Activated CD8-positive, alpha-beta memory T cell treated with anti-CD3 and anti-CD28 coated beads, Interleukin-2, amount 50 U/mL, for 1 hour (primary cell): Measurements from ENCODE around the gene TECTB.

Source experiments
- DNase-seq: peaks from one replicate; pipeline ENCODE4 v3.0.0-alpha.2; 2020; ENCODE audit errors: extremely low read depth

The TECTB gene

GRCh38 chr10:112346774-112347173, 63.6 kb downstream of the TECTB start:
- no peak for DNase-seq

GRCh38 chr10:112347709-112348671, 64.8 kb downstream of the TECTB start:
- DNase-seq = no peak

DNA sequence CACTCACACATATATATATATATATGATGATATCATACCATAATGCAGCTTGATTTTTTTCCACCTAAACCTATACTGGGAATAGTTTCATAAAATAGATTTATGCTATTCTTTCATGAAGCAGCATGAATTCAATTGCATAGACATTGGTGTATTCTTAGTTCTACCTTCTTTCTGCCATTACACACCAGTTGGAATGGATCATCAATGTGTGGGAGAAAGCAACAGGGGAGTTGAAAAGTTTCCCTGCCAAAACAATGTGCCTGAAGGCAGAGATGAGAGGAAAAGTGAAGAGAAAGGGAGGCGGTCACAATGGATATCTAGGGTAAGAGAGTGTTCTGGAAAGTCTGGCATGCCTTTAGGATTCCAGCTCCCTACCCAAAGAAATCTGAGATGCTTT, 65.6 kb downstream of the TECTB start:
- no peak for DNase-seq

DNA sequence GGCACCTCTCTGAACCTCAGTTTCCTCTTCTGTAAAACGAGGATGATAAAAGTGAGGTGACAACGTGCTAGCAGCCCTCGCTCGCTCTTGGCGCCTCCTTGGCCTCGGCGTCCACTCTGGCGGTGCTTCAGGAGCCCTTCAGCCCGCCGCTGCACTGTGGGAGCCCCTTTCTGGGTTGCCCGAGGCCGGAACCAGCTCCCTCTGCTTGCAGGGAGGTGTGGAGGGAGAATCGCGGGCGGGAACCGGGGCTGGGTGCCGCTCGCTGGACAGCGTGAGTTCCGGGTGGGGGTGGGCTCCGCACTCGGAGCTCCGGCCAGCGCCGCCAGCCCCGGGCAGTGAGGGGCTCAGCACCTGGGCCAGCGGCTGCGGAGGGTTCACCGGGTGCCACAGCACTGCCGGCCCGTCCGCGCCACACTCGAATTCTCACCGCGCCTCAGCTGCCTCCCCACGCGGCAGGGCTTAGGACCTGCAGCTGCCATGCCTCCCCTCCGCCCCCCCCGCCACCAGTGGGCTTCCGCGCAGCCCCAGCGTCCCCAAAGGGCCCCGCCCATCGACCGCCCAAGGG, 66.4 kb downstream of the TECTB start:
- DNase-seq = no peak

GRCh38 chr10:112351146-112351545, 67.9 kb downstream of the TECTB start:
- no peak for DNase-seq

DNA sequence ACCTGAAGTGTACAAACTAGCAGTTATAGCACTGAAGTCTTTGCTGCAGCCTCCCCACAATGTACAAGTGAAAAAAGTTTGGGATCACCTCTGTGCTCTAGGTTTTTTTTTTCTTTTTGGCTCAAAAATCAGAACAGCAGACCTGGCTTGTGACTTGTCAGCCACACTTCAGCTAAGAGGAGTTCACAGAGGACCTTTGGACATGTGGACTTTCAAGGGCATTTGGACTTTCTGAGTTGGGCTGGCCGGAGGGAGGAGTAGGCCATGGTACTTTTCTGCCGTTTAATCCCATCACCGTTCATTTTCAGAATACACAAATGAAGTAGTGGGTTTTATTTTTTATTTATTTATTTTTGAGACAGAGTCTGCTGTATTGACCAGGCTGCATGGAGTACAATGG, 68.8 kb downstream of the TECTB start:
- no peak for DNase-seq

DNA sequence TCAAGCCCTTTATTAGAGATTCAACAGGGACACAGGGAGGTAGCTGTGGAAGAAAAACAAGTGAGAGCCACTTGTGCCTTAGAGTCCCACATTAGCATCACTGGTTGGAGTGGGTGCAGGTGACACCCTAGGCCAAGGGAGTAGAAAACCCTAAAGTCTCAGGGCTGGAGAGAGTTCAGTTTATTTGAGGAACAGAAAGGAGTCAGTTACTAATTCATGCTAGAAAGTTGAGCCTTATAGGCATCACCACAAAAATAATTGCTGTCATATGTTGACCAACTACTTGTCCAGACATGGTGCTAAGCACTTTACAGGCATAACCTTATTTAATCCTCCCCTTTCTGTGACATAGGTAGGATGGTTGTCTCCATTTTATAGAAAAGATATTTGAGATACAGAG, 69.8 kb downstream of the TECTB start:
- DNase-seq = no peak
